Endodermal cell (in vitro differentiated cells): ENCODE results near the gene PDE10A. TPM values are rescaled to one million over a fixed set of nuclear protein-coding genes. Genes with fewer than 3 reads are reported as not detected.

ENCODE experiments used
- DNase-seq: peaks from one replicate; pipeline ENCODE4 v3.0.0-alpha.2; 2017
- H3K27ac ChIP-seq: 2 replicates; pipeline ENCODE4 v1.5.1; 2013; ENCODE audit warnings: mild to moderate bottlenecking, low read depth, low read length, moderate library complexity
- H3K27me3 ChIP-seq: 2 replicates; pipeline ENCODE4 v1.6.1; 2013; ENCODE audit warnings: mild to moderate bottlenecking, low read length, moderate library complexity; ENCODE audit not compliant: insufficient read depth, control insufficient read depth, poor library complexity, severe bottlenecking
- H3K36me3 ChIP-seq: 2 replicates; pipeline ENCODE4 v1.7.0; 2013; ENCODE audit warnings: mild to moderate bottlenecking, low read length, moderate library complexity; ENCODE audit not compliant: control insufficient read depth, insufficient read depth
- H3K4me1 ChIP-seq: one replicate; pipeline ENCODE4 v1.7.0; 2013; ENCODE audit warnings: low read length; ENCODE audit not compliant: control insufficient read depth, insufficient read depth
- H3K4me3 ChIP-seq: 2 replicates; pipeline ENCODE4 v1.5.1; 2013; ENCODE audit warnings: mild to moderate bottlenecking, low read length, moderate library complexity
- H3K9ac ChIP-seq: 2 replicates; pipeline ENCODE4 v1.6.1; 2013; ENCODE audit warnings: mild to moderate bottlenecking, low read length, moderate library complexity; ENCODE audit not compliant: poor library complexity, severe bottlenecking; ENCODE audit errors: extremely low read depth
- H3K9me3 ChIP-seq: 2 replicates; pipeline ENCODE4 v1.6.1; 2013; ENCODE audit warnings: mild to moderate bottlenecking, low read length, moderate library complexity; ENCODE audit not compliant: control insufficient read depth
- H3K27ac Mint-ChIP-seq: 2 replicates; pipeline ENCODE4 v1.8.0; 2020; ENCODE audit warnings: mixed read lengths
- H3K27me3 Mint-ChIP-seq: 2 replicates; pipeline ENCODE4 v1.8.0; 2021; ENCODE audit warnings: mild to moderate bottlenecking, mixed read lengths; ENCODE audit not compliant: insufficient read depth
- H3K36me3 Mint-ChIP-seq: 2 replicates; pipeline ENCODE4 v1.8.0; 2020; ENCODE audit warnings: low read depth, mixed read lengths
- H3K4me1 Mint-ChIP-seq: 2 replicates; pipeline ENCODE4 v1.8.0; 2020; ENCODE audit warnings: mixed read lengths
- H3K4me3 Mint-ChIP-seq: 2 replicates; pipeline ENCODE4 v1.8.0; 2020; ENCODE audit warnings: mild to moderate bottlenecking, moderate library complexity, mixed read lengths
- H3K9me3 Mint-ChIP-seq: 2 replicates; pipeline ENCODE4 v1.8.0; 2020; ENCODE audit warnings: mild to moderate bottlenecking, mixed read lengths
- CTCF ChIP-seq: fragments of 200-600 bp; sonication (generic); conservative IDR thresholded peaks from 2 replicates; pipeline ENCODE4 v1.5.0; 2021; ENCODE audit warnings: antibody characterized with exemption, mild to moderate bottlenecking
- WGBS, 2 experiments: methylation state at CpG; one replicate each; pipeline versions ENCODE4 v1.1.5 to v1.1.7; 2013; ENCODE audit warnings: missing lambda C conversion rate in 2 of 2, mixed read lengths in 1 of 2; ENCODE audit not compliant: insufficient coverage in 1 of 2, insufficient read length in 1 of 2; 5-methylcytosine and 5-hydroxymethylcytosine counted together
- total RNA-seq, 2 donors: library from RNA; stranded (reverse); fragmentation: NEBNext Ultra II Directional in 1 of 2; extraction: Animal tissue kit (Norgen Biotek cat#: 25700) in 1 of 2; gene quantifications; 2 replicates in 1 of 2; 3 replicates in 1 of 2; pipeline ENCODE4 v1.2.1, GENCODE V29; 2021

PDE10A gene
- total RNA-seq, 2 donors from 2014 or later, result 22.8 to 27.8 TPM

DNA sequence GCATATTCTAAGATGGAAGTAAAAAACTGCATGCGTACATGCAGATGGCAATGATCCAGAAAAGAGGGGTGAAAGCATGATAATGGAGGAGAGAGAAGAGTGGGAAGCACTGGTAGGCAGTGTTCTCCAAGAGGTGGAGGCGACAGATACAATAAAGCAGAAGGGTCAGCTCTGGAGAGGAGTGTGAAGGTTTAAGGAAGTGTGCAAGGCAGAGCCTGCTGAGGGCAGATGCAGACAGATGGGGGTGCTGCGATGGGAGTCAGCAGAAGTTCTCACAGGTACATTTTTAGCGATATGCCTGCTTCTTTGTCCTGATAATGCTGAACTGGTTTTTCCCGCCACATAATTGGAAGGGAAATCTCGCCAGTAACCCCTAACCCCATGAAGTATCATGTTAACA, 272.6 kb downstream of the PDE10A start:
- Mint-ChIP-seq H3K9me3 (peaks cover 3% of the 10 kb centered on the region), H3K36me3 (peaks cover 45% of the 10 kb centered on the region), H3K27me3 (no peaks in the 10 kb centered on the region), H3K4me3 (no peak overlapping the region), H3K4me1 (no peaks in the 10 kb centered on the region), H3K27ac (no peak overlapping the region)
- DNase-seq, result peak; percentile 49
- H3K27ac ChIP-seq, result no peak overlapping the region
- peaks cover 89% of the 10 kb centered on the region for H3K36me3 ChIP-seq
- no peaks in the 10 kb centered on the region for H3K27me3 ChIP-seq
- H3K4me3 ChIP-seq, result no peak overlapping the region
- H3K4me1 ChIP-seq, result no peaks in the 10 kb centered on the region
- H3K9me3 ChIP-seq, result no peaks in the 10 kb centered on the region
- no peak overlapping the region for H3K9ac ChIP-seq
- WGBS, 2 experiments, result 91 to 96% methylated on average over 3 to 6 of the region's 6 CpGs
- TF ChIP-seq CTCF, result no peak

DNA sequence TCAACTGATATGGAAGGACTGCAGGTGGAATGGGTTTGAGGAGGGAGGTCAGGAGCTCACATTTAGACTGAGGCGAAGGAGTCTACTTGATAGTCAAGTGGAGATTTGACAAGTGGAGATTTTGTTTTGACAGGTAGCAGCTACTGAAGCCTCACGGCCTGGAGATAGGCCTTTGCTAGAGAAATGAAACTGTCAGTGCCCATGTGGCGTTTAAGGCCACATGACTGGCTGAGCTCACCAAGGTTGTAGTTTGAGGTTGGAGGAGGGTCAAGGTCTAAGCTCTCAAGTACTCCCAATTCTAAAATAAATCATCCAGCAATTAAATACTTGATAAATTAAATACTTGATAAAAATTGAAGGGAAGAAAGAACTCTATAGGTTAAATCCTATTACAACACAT, 273.5 kb downstream of the PDE10A start:
- no peaks in the 10 kb centered on the region for H3K27me3 Mint-ChIP-seq
- Histone ChIP-seq H3K4me1 (no peaks in the 10 kb centered on the region), H3K9ac (no peak overlapping the region), H3K4me3 (no peak overlapping the region), H3K9me3 (no peaks in the 10 kb centered on the region), H3K27ac (no peak overlapping the region), H3K36me3 (peaks cover 90% of the 10 kb centered on the region), H3K27me3 (no peaks in the 10 kb centered on the region)
- WGBS, 2 experiments, result 14 to 60% methylated on average over 1 to 3 of the region's 3 CpGs
- H3K36me3 Mint-ChIP-seq, result peaks cover 46% of the 10 kb centered on the region
- no peaks in the 10 kb centered on the region for H3K4me1 Mint-ChIP-seq
- no peak for DNase-seq
- H3K9me3 Mint-ChIP-seq, result peaks cover 2% of the 10 kb centered on the region
- H3K4me3 Mint-ChIP-seq, result no peak overlapping the region
- TF ChIP-seq CTCF, result no peak
- no peak overlapping the region for H3K27ac Mint-ChIP-seq

- H3K36me3 Mint-ChIP-seq, result peaks cover 38% of the 10 kb centered on the region
- H3K27me3 ChIP-seq, result no peaks in the 10 kb centered on the region
- H3K4me3 Mint-ChIP-seq, result no peak overlapping the region
- H3K27me3 Mint-ChIP-seq, result no peaks in the 10 kb centered on the region
- 80 to 93% methylated on average over 1 to 3 of the region's 3 CpGs for WGBS, 2 experiments
- H3K9me3 ChIP-seq, result no peaks in the 10 kb centered on the region
- DNase-seq, result no peak
- no peak overlapping the region for H3K27ac ChIP-seq
- no peaks in the 10 kb centered on the region for H3K4me1 ChIP-seq
- H3K36me3 ChIP-seq, result peaks cover 70% of the 10 kb centered on the region
- no peaks in the 10 kb centered on the region for H3K4me1 Mint-ChIP-seq
- no peak for TF ChIP-seq CTCF
- peak overlapping the region; percentile 59 for H3K27ac Mint-ChIP-seq
- H3K9me3 Mint-ChIP-seq, result no peaks in the 10 kb centered on the region
- H3K4me3 ChIP-seq, result no peak overlapping the region
- no peak overlapping the region for H3K9ac ChIP-seq
Observed at GRCh38 chr6:165383323-165383722, 279.7 kb downstream of the PDE10A start.
